SK-N-MC (cell line): Measurements from ENCODE around the gene CFAP107.

Experiments
- DNase-seq: peaks from one replicate; pipeline ENCODE4 v3.0.0-alpha.2; 2011; ENCODE audit warnings: low read depth, low spot score
- H3K27ac ChIP-seq: fragments of 200-600 bp; sonication (generic); 2 replicates; pipeline ENCODE4 v1.5.1; 2016; ENCODE audit warnings: mixed run types
- H3K36me3 ChIP-seq: fragments of 200-600 bp; sonication (generic); 2 replicates; pipeline ENCODE4 v1.6.1; 2017; ENCODE audit warnings: antibody characterized with exemption, low read length, mixed read lengths; ENCODE audit not compliant: insufficient read depth
- H3K4me3 ChIP-seq: fragments of 200-600 bp; sonication (generic); 2 replicates; pipeline ENCODE4 v1.5.1; 2016
- H3K9ac ChIP-seq: fragments of 200-600 bp; sonication (generic); 2 replicates; pipeline ENCODE4 v1.8.0; 2017; ENCODE audit warnings: mixed run types, mixed read lengths; ENCODE audit not compliant: insufficient read length
- H3K9me3 ChIP-seq: fragments of 200-600 bp; sonication (generic); 2 replicates; pipeline ENCODE4 v1.6.1; 2017; ENCODE audit warnings: low read depth, mild to moderate bottlenecking, antibody characterized with exemption, low read length, moderate library complexity, mixed read lengths
- EZH2 ChIP-seq: fragments of 200-600 bp; sonication (generic); IDR thresholded peaks from one replicate; pipeline ENCODE4 v1.6.1; 2017; ENCODE audit warnings: antibody characterized with exemption
- FOXP2 ChIP-seq: optimal IDR thresholded peaks from 2 replicates; pipeline ENCODE3; 2011; ENCODE audit warnings: mild to moderate bottlenecking, moderate library complexity; ENCODE audit not compliant: insufficient read depth; ENCODE audit errors: extremely low read length, control extremely low read depth
- POLR2AphosphoS5 ChIP-seq: IDR thresholded peaks from 2 replicates; pipeline ENCODE4 v1.6.1; 2012; ENCODE audit warnings: mild to moderate bottlenecking, low read depth, low read length, borderline replicate concordance

CFAP107 gene

GRCh38 chr1:12769976-12770505, 24.0 kb downstream of the CFAP107 start:
- H3K36me3 ChIP-seq, result no peaks in the 10 kb centered on the region
- no peak for DNase-seq
- no peak overlapping the region for H3K27ac ChIP-seq
- no peaks in the 10 kb centered on the region for H3K9me3 ChIP-seq
- H3K4me3 ChIP-seq, result no peak overlapping the region
- TF ChIP-seq POLR2AphosphoS5 (no peak), FOXP2 (no peak), EZH2 (no peak)
- H3K9ac ChIP-seq, result no peak overlapping the region

GRCh38 chr1:12770620-12771019, 24.6 kb downstream of the CFAP107 start:
- H3K36me3 ChIP-seq, result no peaks in the 10 kb centered on the region
- no peak overlapping the region for H3K4me3 ChIP-seq
- H3K9ac ChIP-seq, result no peak overlapping the region
- H3K9me3 ChIP-seq, result no peaks in the 10 kb centered on the region
- TF ChIP-seq FOXP2 (no peak), POLR2AphosphoS5 (no peak), EZH2 (no peak)
- no peak overlapping the region for H3K27ac ChIP-seq
- DNase-seq, result no peak

GRCh38 chr1:12771186-12771585, 25.2 kb downstream of the CFAP107 start:
- Histone ChIP-seq H3K9me3 (no peaks in the 10 kb centered on the region), H3K36me3 (no peaks in the 10 kb centered on the region), H3K9ac (no peak overlapping the region), H3K4me3 (no peak overlapping the region), H3K27ac (no peak overlapping the region)
- TF ChIP-seq EZH2 (no peak), POLR2AphosphoS5 (no peak), FOXP2 (no peak)
- no peak for DNase-seq

GRCh38 chr1:12772520-12772919, 26.5 kb downstream of the CFAP107 start:
- H3K36me3 ChIP-seq, result no peaks in the 10 kb centered on the region
- no peak overlapping the region for H3K9ac ChIP-seq
- TF ChIP-seq EZH2, result no peak
- TF ChIP-seq POLR2AphosphoS5, result no peak
- no peak for TF ChIP-seq FOXP2
- no peaks in the 10 kb centered on the region for H3K9me3 ChIP-seq
- H3K4me3 ChIP-seq, result no peak overlapping the region
- no peak for DNase-seq
- H3K27ac ChIP-seq, result no peak overlapping the region

- Histone ChIP-seq H3K9me3 (no peaks in the 10 kb centered on the region), H3K27ac (no peak within 1 kb of the TSS), H3K9ac (no peak within 1 kb of the TSS), H3K4me3 (no peak within 1 kb of the TSS), H3K36me3 (no peaks in the 10 kb centered on the region)
- TF ChIP-seq FOXP2 (no peak), POLR2AphosphoS5 (no peak), EZH2 (no peak)
- no peak for DNase-seq
Observed at GRCh38 chr1:12773438-12773837, 27.4 kb downstream of the CFAP107 start, which contains the start of gene PRAMEF12. Gene PRAMEF12, plus strand, starts transcription at chr1:12773738. Its CDS starts 1,130 bp downstream, at chr1:12774868.

GRCh38 chr1:12774801-12775345, 28.9 kb downstream of the CFAP107 start:
- Histone ChIP-seq H3K9me3 (no peaks in the 10 kb centered on the region), H3K9ac (no peak overlapping the region), H3K4me3 (no peak overlapping the region), H3K27ac (no peak overlapping the region), H3K36me3 (no peaks in the 10 kb centered on the region)
- no peak for DNase-seq
- TF ChIP-seq EZH2 (no peak), FOXP2 (no peak), POLR2AphosphoS5 (no peak)

- no peak overlapping the region for H3K27ac ChIP-seq
- no peak for DNase-seq
- no peaks in the 10 kb centered on the region for H3K36me3 ChIP-seq
- H3K4me3 ChIP-seq, result no peak overlapping the region
- TF ChIP-seq POLR2AphosphoS5, result no peak
- TF ChIP-seq FOXP2, result no peak
- TF ChIP-seq EZH2, result no peak
- no peaks in the 10 kb centered on the region for H3K9me3 ChIP-seq
- no peak overlapping the region for H3K9ac ChIP-seq
Observed at GRCh38 chr1:12775443-12775842, 29.4 kb downstream of the CFAP107 start.

- Histone ChIP-seq H3K9ac (no peak overlapping the region), H3K4me3 (no peak overlapping the region), H3K9me3 (no peaks in the 10 kb centered on the region), H3K27ac (no peak overlapping the region), H3K36me3 (no peaks in the 10 kb centered on the region)
- no peak for TF ChIP-seq POLR2AphosphoS5
- no peak for TF ChIP-seq EZH2
- no peak for TF ChIP-seq FOXP2
- DNase-seq, result no peak
Observed at GRCh38 chr1:12776801-12777557, 31.0 kb downstream of the CFAP107 start.
